HG03108 (cell line): ENCODE data around the gene ABCC2.

Source experiments
- ATAC-seq: cut with Tn5 transposase; IDR thresholded peaks from one replicate; pipeline ENCODE4 v1.9.1; 2021; ENCODE audit warnings: moderate library complexity; ENCODE audit not compliant: unreplicated experiment

The ABCC2 gene

DNA sequence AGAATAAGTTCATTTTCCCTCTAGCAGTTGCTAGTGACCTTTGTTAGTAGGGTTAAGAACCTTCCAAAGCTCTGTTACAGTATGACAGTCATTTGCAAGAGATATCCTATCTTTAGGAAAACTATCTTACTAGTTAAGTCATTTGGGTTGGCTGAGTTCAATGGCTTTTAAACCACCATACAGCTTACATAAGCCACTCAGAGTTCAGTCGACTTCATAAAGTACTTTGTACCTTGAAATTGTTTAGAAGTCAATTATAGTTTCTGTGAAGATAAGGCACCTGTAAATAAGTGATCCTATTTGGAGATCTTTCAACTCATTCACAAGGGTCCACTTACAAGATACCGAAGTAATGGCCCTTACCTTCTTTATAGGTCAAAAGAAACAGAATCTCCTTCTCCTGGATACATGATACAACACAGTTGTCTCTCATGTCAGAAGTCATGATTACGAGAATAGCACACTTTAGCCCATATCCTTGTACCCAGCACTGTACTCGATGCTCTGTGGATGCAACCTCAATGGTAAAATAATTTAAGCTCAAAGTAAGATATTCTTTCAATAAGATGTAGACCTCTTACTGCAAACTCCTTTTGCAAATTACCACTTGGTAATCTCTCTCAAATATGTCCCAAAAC lies 11.9 kb upstream of the ABCC2 start:
- no peak for ATAC-seq

DNA sequence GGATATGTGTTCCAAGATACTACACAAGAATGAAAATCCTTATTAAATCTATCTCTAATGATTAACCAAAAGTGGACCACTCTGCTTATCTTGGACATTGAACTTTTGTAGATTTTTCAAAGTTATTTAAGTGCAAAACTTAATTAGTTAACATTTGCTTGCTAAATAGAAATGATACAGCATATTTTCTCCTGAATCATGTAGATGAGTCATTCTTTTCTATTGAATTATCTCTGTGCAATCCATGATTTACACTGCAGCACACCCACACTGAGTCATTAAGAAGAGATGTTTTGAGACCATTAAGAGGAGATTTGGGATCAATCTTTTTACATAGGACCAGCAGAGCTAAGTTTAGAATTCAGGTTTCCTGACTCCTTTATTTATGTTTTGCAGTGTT lies 6.6 kb upstream of the ABCC2 start:
- ATAC-seq: no peak

DNA sequence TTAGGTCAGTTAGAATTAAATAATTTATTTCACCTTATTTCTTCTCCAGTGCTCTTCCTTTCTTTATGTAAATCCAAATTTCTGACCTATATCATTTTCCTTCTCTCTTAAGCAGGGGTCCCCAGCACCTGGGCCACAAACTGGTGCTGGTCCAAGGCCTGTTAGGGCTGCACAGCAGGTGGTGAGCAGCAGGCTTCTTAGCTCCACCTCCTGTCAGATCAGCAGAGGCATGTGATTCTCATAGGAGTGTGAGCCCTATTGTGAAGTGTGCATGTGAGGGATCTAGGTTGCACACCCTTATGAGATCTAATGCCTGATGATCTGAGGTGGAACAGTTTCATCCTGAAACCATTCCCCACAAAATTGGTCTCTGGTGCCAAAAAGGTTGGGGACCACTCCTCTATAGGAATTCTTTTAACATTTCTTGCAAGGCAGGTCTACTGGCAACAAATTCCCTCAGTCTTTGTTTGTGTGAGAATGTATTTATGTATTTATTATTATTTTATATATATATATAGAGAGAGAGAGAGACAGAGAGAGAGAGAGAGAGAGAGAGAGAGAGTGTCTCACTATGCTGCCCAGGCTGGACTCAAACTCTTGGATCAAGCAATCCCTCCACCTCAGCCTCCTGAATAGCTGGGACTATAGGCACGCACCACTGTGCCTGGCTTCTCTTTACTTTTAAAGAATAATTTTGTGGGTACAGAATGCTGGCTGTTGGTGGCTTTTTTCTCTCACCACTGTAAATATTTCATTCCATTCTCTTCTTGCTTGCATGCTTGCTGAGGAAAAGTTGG lies 4.3 kb upstream of the ABCC2 start:
- ATAC-seq: no peak

DNA sequence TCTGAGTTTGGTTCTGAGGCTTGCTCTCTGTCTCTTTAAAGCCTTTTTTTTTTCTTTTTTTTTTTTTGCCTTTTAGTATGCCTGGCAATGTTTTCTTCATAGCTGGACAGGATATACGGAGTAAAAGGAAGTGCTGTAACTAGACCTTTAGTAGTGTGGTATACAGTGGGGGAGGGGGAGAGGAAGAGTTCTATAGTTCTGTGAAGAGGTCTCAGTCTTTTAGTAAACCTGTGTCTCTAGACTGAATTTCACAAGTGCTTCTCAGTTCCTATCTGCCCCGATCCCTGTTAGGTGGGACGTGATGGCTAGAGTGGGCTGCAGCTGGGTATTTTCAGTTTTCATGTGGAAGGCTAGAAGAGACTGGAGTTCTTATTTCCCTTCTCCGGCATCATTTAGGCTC lies 3.1 kb upstream of the ABCC2 start:
- ATAC-seq: no peak

DNA sequence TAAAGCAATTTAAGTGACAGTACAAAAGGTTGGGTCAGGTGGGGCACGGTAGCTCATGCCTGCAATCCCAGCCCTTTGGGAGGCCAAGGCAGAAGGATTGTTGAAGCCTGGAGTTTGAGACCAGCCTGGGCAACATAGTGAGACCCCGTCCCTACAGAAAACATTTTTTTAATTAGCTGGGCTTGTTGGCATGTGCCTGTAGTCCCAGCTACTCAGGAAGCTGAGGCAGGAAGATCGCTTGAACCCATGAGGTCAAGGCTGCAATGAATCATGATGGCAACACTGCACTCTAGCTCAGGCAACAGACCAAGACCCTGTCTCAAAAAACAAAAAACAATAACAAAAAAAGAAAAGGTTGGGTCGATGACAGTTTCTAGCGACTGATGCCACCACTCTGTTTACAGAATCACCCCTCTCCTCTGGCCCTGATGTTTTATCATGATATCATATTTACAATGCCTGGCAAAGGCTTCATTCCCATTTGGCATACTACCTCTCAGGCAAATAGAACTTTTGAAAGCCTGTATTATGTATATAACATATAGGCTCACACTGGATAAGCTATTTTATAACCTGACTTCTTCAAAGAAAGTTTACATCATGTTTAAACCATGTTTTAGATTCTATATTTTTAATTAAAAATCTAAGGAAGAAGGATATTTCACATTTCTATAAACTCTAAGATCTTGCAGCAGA lies 558 bp upstream of the ABCC2 start:
- no peak for ATAC-seq

DNA sequence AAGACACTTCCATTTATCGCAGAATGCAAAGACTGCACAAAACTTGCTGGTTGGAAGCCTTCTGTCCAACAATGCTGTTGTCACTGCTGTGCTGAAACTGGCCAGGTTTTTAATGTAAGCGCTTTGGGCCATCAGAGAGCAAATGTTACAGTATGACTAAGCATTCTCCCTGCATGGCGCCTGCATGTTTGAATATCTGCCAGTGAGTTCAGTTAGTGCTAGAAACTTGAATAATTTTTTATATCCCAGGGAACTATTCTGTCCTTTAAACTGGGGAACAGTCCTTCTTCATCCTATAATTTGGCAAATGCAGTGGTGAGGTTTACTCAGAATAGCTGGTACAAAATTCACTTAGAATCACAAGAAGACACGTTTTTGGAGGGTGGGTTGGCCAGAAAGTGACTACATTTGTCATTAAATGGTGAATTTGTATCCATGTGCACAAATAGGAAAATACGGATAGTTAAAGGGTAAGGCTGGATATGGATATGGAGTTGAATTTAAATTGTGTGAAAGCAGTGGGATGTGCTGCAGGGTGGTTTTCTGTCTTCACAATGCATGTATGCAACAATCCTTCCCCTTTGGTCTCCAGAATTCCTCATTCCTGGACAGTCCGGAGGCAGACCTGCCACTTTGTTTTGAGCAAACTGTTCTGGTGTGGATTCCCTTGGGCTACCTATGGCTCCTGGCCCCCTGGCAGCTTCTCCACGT lies 1.7 kb downstream of the ABCC2 start:
- ATAC-seq: no peak

DNA sequence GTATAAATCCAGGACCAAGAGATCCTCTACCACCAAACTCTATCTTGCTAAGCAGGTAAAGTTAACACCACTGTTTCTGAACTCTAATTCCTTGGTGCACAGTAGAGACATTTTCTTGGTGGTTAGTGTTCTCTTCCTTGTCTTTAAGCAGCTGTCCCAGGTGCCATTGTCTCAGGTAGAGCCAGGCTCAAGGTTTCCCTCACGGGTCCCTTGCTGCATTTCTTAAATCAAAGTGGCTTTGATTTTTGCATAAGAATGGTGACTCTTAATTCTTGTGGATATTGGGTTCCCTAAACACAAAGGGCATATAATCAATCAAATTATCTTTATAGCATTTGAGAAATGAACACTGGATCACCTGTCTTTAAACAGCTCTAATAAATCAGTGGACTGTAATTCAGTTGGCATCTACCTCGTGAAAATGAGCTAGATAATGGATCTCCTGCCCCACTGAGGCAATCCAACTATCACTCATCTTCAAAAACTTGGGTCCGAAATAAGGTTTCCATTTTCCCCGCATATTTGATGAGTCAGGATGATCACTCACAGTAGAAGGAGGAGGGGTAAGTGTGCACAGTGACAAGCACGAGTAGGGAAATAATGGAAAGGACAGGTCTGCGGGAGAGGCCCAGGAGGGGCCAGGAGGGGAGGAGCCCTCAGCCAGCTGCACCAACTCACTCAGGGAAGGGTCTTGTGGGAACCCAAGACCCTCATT lies 2.4 kb downstream of the ABCC2 start:
- no peak for ATAC-seq

GRCh38 chr10:99785646-99786045 lies 3.2 kb downstream of the ABCC2 start:
- ATAC-seq: no peak

GRCh38 chr10:99787311-99787710 lies 4.9 kb downstream of the ABCC2 start:
- no peak for ATAC-seq

GRCh38 chr10:99787782-99788445 lies 5.5 kb downstream of the ABCC2 start:
- ATAC-seq: no peak

- ATAC-seq: no peak
Observed at GRCh38 chr10:99788598-99789256, 6.3 kb downstream of the ABCC2 start.

DNA sequence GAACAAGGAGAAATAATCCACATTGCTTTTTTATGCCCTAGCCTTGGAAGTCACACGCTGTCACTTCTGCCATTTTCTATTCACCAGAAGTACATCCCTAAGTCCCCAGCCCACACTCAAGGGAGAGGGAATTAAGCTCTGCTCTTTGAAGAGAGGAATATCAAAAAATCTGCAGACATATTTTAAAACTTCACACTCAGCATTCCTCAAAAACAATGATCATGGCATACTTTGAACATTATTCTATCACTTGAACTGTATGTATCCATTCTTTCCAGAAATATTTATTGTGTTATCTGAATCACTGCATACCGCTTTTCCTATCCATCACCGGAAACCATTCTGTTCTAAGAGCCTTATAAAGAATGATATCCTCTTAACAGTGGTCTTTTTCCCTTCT lies 9.4 kb downstream of the ABCC2 start:
- ATAC-seq: no peak

DNA sequence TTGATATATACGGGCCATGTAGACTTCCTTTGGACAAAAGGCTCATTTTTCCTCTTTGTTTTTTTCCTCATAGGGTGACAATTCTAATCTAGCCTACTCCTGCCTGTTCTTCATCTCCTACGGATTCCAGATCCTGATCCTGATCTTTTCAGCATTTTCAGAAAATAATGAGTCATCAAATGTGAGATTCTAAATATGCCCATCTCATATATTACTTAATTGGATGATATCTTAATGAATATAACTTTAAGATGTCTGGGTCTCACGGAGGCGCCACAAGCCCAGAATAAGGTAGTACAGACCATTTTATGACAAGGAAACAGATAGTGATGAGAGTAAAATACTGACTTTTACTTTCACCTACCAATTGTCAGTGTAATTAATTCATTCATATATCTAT lies 11.4 kb downstream of the ABCC2 start:
- ATAC-seq: no peak

DNA sequence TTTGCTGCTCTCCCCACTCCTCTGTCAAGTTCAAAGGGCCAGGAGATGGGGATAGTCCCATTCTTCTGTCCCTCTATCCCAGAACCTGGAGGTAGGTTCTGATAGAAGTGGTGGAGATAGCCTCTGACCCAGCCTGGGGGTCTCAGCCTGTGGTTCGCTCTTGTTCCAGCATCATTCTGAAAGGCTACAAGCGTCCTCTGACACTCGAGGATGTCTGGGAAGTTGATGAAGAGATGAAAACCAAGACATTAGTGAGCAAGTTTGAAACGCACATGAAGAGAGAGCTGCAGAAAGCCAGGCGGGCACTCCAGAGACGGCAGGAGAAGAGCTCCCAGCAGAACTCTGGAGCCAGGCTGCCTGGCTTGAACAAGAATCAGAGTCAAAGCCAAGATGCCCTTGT lies 14.5 kb downstream of the ABCC2 start:
- no peak for ATAC-seq

DNA sequence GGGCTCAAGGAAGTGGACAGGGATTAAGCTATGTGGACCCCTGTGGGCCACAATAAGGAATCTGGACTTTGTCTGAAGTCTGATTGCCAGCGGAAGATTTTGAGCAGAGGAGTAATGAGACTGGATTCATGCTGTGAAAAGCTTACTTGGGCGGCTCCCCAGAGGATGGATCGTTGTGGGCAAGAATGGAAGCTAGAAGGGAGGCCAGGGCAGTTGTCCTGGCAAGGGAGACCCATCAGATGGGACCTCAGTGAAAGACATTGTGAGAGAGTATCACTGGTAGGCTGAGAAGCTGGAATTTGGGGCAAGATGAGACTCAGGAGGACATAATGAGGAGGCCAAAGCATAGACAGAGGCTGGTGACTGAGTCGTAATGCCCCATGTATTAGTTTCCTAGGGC lies 15.6 kb downstream of the ABCC2 start:
- ATAC-seq: no peak

GRCh38 chr10:99798920-99799319 lies 16.5 kb downstream of the ABCC2 start:
- ATAC-seq: no peak

DNA sequence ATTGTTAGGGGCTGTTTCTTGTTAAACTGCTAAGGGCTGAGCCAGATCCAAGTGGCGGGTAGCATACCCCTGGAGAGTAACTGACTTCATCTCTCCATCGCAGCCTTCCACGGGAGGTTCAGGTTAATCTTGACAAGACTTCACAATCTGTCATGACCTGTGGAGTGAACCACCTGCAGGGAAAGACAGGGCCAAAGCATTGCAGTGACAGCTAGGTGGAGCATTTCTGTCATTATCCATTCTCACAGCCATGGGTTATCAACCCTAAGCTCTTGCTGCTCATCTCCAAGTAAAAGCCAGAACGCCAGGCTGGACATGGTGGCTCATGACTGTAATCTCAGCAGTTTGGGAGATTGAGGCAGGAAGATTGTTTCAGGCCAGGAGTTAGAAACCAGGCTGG lies 17.2 kb downstream of the ABCC2 start:
- ATAC-seq: no peak

DNA sequence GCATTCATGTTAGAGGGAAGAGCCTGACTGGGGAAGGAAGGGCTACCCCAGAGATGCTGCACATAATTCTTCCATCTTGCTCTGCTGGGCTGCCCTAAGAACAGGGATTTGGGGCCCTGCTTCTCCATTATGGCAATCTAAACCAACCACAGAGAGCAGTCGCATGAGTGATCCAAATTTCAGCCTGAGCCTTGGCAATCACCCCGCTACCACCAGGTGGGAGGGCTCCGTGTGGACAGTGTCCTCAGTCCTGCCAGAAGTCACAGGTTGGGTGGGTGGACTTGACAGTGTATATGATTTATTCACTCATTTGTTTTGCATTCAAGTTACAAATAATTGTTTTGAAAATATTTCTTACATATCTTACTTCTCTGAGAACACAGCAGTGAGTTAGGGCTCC lies 22.0 kb downstream of the ABCC2 start:
- no peak for ATAC-seq

GRCh38 chr10:99805190-99805589 lies 22.8 kb downstream of the ABCC2 start:
- no peak for ATAC-seq

GRCh38 chr10:99806091-99806490 lies 23.7 kb downstream of the ABCC2 start:
- no peak for ATAC-seq
